ENCODE measurements around the gene PRG2.
A peak's percentile ranks its signal among the peaks of the same experiment; 100 is the strongest.

The PRG2 gene

DNA sequence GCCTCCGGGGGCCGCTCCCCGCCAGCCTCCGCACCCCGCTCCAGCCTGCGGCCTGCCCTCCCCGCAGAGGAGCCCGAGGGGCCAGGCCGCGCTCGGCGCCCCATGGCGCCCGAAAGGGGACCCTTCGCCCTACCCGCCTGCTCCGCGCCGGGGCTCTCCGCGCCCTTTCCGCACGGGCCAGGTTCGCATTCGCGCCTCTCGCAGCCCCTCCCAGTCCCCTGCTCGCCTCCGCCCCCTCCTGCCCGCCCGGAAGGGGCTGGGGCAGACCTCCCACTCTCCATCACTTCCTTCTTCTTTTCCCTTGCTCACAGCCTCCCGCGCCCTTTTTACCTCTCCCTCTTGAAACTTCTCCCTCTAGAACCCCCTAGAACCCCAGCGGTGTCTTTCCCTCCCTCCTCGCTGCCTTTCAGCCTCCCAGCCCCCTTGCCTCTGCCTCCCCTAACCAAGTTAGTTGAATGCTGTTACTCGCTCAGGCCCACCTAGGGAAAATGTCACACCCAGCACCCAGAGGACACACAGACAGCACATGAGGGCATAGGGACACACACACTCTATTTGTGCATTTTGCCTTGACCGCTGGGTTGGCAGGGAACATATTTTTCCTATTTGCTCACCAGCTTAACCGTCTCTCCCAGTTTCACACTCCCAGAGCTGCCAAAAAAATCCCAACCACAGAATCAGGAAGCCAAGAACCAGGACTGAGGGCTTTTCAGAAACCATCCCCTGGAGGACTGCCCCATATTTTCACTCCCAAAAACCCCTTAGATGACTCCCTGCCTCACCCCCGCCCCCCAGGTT, 36.7 kb upstream of the PRG2 start, which contains the start of gene SLC43A3:
SLC43A3 (minus strand) TSS at position 193 of the 798 bp plus-strand sequence. CDS start 949 bp downstream, outside the sequence.
- Histone ChIP-seq H3K9me3 (ENCODE audit: severe bottlenecking) (no peaks in the 10 kb centered on the region), H3K36me3 (no peaks in the 10 kb centered on the region), H3K27ac (no peak within 1 kb of the TSS), H3K4me3 (ENCODE audit: low read depth, low read length) (no peak within 1 kb of the TSS), H3K27me3 (ENCODE audit: insufficient read depth, low read depth, severe bottlenecking) (peaks cover 3% of the 10 kb centered on the region)
- TF ChIP-seq, protein P1, sequence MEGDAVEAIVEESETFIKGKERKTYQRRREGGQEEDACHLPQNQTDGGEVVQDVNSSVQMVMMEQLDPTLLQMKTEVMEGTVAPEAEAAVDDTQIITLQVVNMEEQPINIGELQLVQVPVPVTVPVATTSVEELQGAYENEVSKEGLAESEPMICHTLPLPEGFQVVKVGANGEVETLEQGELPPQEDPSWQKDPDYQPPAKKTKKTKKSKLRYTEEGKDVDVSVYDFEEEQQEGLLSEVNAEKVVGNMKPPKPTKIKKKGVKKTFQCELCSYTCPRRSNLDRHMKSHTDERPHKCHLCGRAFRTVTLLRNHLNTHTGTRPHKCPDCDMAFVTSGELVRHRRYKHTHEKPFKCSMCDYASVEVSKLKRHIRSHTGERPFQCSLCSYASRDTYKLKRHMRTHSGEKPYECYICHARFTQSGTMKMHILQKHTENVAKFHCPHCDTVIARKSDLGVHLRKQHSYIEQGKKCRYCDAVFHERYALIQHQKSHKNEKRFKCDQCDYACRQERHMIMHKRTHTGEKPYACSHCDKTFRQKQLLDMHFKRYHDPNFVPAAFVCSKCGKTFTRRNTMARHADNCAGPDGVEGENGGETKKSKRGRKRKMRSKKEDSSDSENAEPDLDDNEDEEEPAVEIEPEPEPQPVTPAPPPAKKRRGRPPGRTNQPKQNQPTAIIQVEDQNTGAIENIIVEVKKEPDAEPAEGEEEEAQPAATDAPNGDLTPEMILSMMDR (IDR thresholded peaks at IDR 0.05; ENCODE audit: low read depth, low read length): no peak
- no peak for DNase-seq

DNA sequence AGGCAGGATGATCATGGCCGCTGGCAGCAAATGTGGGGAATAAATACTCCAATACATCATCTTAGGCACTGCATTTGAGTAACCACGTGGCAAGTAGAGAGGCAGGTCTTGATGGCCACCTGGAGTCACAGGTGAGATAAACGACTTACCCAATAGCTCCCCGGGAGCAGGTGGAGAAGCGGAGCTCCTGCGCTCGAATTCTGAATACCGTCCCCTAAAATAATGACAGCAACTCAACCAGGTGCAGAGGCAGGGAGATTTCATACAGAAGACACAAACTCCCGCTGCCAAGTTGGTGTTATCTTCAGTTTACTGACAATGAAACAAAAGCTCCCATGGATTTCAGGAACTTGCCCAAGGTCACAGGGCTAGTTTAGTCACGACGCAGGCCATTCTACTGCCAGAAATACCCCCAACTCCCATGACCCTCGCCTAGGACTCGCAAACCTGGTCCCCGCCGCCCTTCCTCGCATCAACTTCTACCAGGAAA, 36.0 kb upstream of the PRG2 start:
- no peak for DNase-seq

GRCh38 chr11:57425565-57426438, 35.4 kb upstream of the PRG2 start:
- TF ChIP-seq, protein P1 (IDR thresholded peaks at IDR 0.05; ENCODE audit: low read depth, low read length): no peak
- H3K36me3 ChIP-seq: no peaks in the 10 kb centered on the region
- no peaks in the 10 kb centered on the region for H3K9me3 ChIP-seq (ENCODE audit: severe bottlenecking)
- no peak for DNase-seq
- no peak overlapping the region for H3K4me3 ChIP-seq (ENCODE audit: low read depth, low read length)
- H3K27ac ChIP-seq: no peak overlapping the region
- H3K27me3 ChIP-seq (ENCODE audit: insufficient read depth, low read depth, severe bottlenecking): peaks cover 5% of the 10 kb centered on the region

More for the DNA sequence above, 36.0 kb upstream of the PRG2 start:
- peaks cover 5% of the 10 kb centered on the region for H3K27me3 ChIP-seq (ENCODE audit: insufficient read depth, low read depth, severe bottlenecking)
- H3K36me3 ChIP-seq: no peaks in the 10 kb centered on the region
- no peak overlapping the region for H3K4me3 ChIP-seq (ENCODE audit: low read depth, low read length)
- TF ChIP-seq, protein P1 (IDR thresholded peaks at IDR 0.05; ENCODE audit: low read depth, low read length): no peak
- no peaks in the 10 kb centered on the region for H3K9me3 ChIP-seq (ENCODE audit: severe bottlenecking)
- H3K27ac ChIP-seq: no peak overlapping the region

DNA sequence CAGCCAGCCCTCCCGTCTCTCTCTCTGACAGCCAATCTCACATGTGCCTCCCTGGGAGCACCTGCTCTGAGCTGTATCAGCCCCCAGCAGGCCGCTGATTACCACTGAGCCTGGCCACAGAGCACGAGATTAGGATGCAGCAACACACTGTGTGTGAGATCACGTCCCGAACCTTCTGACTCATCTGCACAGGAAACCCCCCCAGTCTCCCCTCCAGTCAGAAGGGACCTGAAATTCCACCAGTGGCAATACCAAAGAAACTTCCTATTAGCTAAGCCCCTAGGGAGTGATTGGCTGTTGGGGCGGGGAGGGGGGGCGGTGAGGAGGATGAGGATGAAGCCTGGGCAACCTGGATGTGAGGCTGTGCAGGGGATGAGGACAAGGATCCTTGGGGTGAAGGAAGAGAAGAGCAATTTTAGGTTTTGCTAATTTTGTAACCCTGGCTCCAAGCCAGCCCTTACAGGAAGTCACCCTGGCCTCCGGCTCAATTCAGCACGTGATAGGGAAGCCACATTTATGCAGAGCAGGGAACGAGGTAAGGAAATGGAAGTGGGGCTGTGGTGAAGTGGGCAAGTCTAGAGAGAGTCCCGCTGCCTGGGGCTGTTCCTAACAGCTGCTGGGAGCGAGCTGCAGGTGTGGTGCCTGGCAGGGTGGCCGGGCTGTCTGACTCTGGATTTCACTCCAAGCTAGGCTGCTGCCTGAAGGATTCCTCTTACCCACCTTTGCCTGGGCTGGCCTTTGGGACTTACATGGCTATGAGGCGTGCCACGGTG, 34.5 kb upstream of the PRG2 start:
- Histone ChIP-seq H3K4me3 (ENCODE audit: low read depth, low read length) (no peak overlapping the region), H3K27ac (no peak overlapping the region)
- DNase-seq: peak; percentile 48

More for the DNA sequence above, 34.5 kb upstream of the PRG2 start:
- peaks cover 5% of the 10 kb centered on the region for H3K27me3 ChIP-seq (ENCODE audit: insufficient read depth, low read depth, severe bottlenecking)
- no peaks in the 10 kb centered on the region for H3K36me3 ChIP-seq
- TF ChIP-seq, protein P1 (IDR thresholded peaks at IDR 0.05; ENCODE audit: low read depth, low read length): no peak
- no peaks in the 10 kb centered on the region for H3K9me3 ChIP-seq (ENCODE audit: severe bottlenecking)
